Uterus (tissue), 4 donors: ENCODE results near the gene INO80E. TPM values are rescaled to one million over a fixed set of nuclear protein-coding genes. Genes with fewer than 3 reads are reported as not detected.

Experiments
- DNase-seq, 2 donors: peaks; one replicate each; pipeline ENCODE4 v3.0.0-alpha.2; 2019 to 2020
- H3K27ac ChIP-seq, 2 donors: fragments of 200-600 bp; sonication (generic); 1 replicate in 1 of 2; 2 replicates in 1 of 2; pipeline ENCODE4 v1.5.1; 2016 to 2018
- H3K27me3 ChIP-seq, 2 donors: fragments of 200-600 bp; sonication (generic); one replicate each; pipeline ENCODE4 v1.5.1; 2018 to 2019; ENCODE audit warnings: control low read depth in 1 of 2
- H3K36me3 ChIP-seq, 2 donors: fragments of 200-600 bp; sonication (generic); one replicate each; pipeline ENCODE4 v1.5.1; 2019; ENCODE audit warnings: control low read depth in 1 of 2
- H3K4me1 ChIP-seq, 2 donors: fragments of 200-600 bp; sonication (generic); one replicate each; pipeline ENCODE4 v1.5.1; 2018 to 2019; ENCODE audit warnings: control low read depth in 1 of 2
- H3K4me3 ChIP-seq, 2 donors: fragments of 200-600 bp; sonication (generic); 1 replicate in 1 of 2; 2 replicates in 1 of 2; pipeline ENCODE4 v1.5.1; 2018 to 2019; ENCODE audit warnings: mild to moderate bottlenecking in 1 of 2
- H3K9me3 ChIP-seq, 2 donors: fragments of 200-600 bp; sonication (generic); one replicate each; pipeline ENCODE4 v1.5.1; 2019; ENCODE audit warnings: control low read depth in 1 of 2
- CTCF ChIP-seq, 4 experiments: fragments of 200-600 bp in 2 of 4; fragments of 450-650 bp in 2 of 4; sonication (generic) in 2 of 4; IDR thresholded peaks; one replicate each; pipeline ENCODE4 v1.5.1; 2016 to 2019; ENCODE audit warnings: antibody characterized with exemption in 4 of 4, mild to moderate bottlenecking in 2 of 4, moderate library complexity in 1 of 4
- POLR2A ChIP-seq, 2 donors: fragments of 450-650 bp; IDR thresholded peaks; one replicate each; pipeline ENCODE4 v1.6.1; 2016; ENCODE audit warnings: antibody characterized with exemption in 2 of 2, mild to moderate bottlenecking in 1 of 2, moderate library complexity in 1 of 2
- intact Hi-C: fragments of 100-400 bp; cut with DNase I; formaldehyde crosslinking; loops from one replicate; pipeline ENCODE4 v1.15.1; 2023; ENCODE audit warnings: low total_unique reads
- total RNA-seq, 4 donors: library from RNA; depleted of rRNA in 3 of 4; stranded (reverse); fragments of >200 nt in 3 of 4; gene quantifications; one replicate each; pipeline versions ENCODE4 v1.1.0 to v1.2.4, GENCODE V29; 2014 to 2023
- donor health status: DM: yes; HTN: yes; CAD: no.

INO80E gene
- total RNA-seq, 4 donors from 2014 or later = 4.1 to 714 (median 68.9) TPM

GRCh38 chr16:30006659-30007377 is 10.8 kb downstream of the INO80E start:
- no peaks in the 10 kb centered on the region for H3K9me3 ChIP-seq
- H3K27ac ChIP-seq = no peak overlapping the region
- H3K4me1 ChIP-seq = peaks cover 0 to 17% of the 10 kb centered on the region in 2 donors
- no peak for TF ChIP-seq POLR2A (IDR thresholded peaks at IDR 0.05)
- no peak for TF ChIP-seq CTCF (IDR thresholded peaks at IDR 0.05)
- intact Hi-C loops = no loop called here
- DNase-seq = no peak
- peaks cover 13 to 21% of the 10 kb centered on the region in 2 donors for H3K27me3 ChIP-seq
- H3K4me3 ChIP-seq = no peak overlapping the region
- H3K36me3 ChIP-seq = no peaks in the 10 kb centered on the region

GRCh38 chr16:30007378-30007895 is 11.4 kb downstream of the INO80E start:
- intact Hi-C loops = no loop called here
- H3K4me3 ChIP-seq = no peak overlapping the region
- peaks cover 0 to 17% of the 10 kb centered on the region in 2 donors for H3K4me1 ChIP-seq
- TF ChIP-seq POLR2A (IDR thresholded peaks at IDR 0.05) (no peak), CTCF (IDR thresholded peaks at IDR 0.05) (no peak)
- H3K9me3 ChIP-seq = no peaks in the 10 kb centered on the region
- H3K36me3 ChIP-seq = no peaks in the 10 kb centered on the region
- H3K27ac ChIP-seq = no peak overlapping the region
- no peak for DNase-seq
- H3K27me3 ChIP-seq = peaks cover 13 to 24% of the 10 kb centered on the region in 2 donors

- TF ChIP-seq POLR2A (IDR thresholded peaks at IDR 0.05) (no peak), CTCF (IDR thresholded peaks at IDR 0.05) (no peak)
- Histone ChIP-seq H3K27me3 (peaks cover 13 to 24% of the 10 kb centered on the region in 2 donors), H3K27ac (no peak overlapping the region), H3K4me3 (no peak overlapping the region), H3K9me3 (no peaks in the 10 kb centered on the region), H3K36me3 (no peaks in the 10 kb centered on the region), H3K4me1 (peaks cover 0 to 17% of the 10 kb centered on the region in 2 donors)
- no peak for DNase-seq
- intact Hi-C loops = no loop called here
These were observed 13.2 kb downstream of the INO80E start for GRCh38 chr16:30009085-30009862.

- peaks cover 13 to 24% of the 10 kb centered on the region in 2 donors for H3K27me3 ChIP-seq
- TF ChIP-seq POLR2A (IDR thresholded peaks at IDR 0.05) (no peak), CTCF (IDR thresholded peaks at IDR 0.05) (no peak)
- intact Hi-C loops = no loop called here
- no peaks in the 10 kb centered on the region for H3K9me3 ChIP-seq
- peak overlapping the region in 1 of 2 donors; percentile 31 for H3K4me3 ChIP-seq
- peaks cover 0 to 17% of the 10 kb centered on the region in 2 donors for H3K4me1 ChIP-seq
- no peak overlapping the region for H3K27ac ChIP-seq
- DNase-seq = no peak
- H3K36me3 ChIP-seq = no peaks in the 10 kb centered on the region
These were observed 14.2 kb downstream of the INO80E start for GRCh38 chr16:30009990-30010843.
